Medulla oblongata (tissue), 1 donor: ENCODE data around the gene SFXN5.
"Not testable (repeated sequence)": the region's sequence is repeated elsewhere in the genome, so short reads cannot be mapped to it uniquely, and the experiment has no call there.

ENCODE experiments used
- DNase-seq: peaks from one replicate; pipeline ENCODE4 v3.0.0-alpha.2; 2015; ENCODE audit errors: extremely low spot score

Gene SFXN5, protein sequence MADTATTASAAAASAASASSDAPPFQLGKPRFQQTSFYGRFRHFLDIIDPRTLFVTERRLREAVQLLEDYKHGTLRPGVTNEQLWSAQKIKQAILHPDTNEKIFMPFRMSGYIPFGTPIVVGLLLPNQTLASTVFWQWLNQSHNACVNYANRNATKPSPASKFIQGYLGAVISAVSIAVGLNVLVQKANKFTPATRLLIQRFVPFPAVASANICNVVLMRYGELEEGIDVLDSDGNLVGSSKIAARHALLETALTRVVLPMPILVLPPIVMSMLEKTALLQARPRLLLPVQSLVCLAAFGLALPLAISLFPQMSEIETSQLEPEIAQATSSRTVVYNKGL

GRCh38 chr2:73071360-73072128 lies at the start of gene SFXN5:
TSS of gene SFXN5 (minus strand) at chr2:73071712. CDS start at chr2:73071705, 7 bp downstream.
- peak; percentile 98 for DNase-seq

GRCh38 chr2:73119611-73120239 lies 48.2 kb upstream of the SFXN5 start:
- not testable (repeated sequence) for DNase-seq

- no peak for DNase-seq
These were observed 45.9 kb upstream of the SFXN5 start for GRCh38 chr2:73117441-73117840.

DNA sequence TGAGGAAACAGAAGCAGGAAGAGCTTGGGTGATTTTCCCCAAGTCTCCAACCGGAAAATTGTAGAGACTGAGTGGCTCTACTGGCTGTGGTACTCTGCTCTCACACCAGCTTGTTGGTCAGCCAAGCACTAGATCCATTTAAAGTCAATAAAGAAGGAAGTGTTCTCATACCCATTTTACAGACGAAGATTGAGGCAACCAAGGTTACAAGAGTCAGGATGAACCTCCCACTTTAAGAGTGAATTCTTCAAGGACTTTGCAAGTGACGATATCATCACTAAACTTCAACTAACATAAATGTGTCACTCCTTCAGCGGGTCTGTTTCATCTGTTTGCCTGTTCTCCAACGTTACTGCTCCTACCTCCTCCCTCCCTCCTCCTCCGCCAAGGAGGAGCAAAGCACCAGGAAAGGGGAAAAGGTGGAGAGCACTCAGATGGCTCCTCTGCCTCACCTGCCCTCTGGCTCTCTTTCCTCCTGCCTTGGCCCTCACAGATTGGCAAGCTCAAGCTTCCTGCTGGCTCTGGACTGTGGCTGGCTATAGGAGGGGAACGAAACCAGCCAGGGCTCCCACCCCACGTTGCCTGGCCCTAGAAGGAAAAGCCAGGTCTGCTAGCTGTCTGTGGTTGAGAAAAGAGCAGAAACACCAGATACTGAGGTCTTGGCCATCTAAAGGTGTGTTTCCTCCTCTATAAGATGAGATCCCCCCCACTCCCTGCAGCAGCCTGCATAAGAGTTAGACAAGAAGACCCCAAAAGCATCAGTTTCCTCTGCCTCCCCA lies 44.9 kb upstream of the SFXN5 start:
- no peak for DNase-seq

GRCh38 chr2:73114273-73114867 lies 42.9 kb upstream of the SFXN5 start:
- no peak for DNase-seq

DNA sequence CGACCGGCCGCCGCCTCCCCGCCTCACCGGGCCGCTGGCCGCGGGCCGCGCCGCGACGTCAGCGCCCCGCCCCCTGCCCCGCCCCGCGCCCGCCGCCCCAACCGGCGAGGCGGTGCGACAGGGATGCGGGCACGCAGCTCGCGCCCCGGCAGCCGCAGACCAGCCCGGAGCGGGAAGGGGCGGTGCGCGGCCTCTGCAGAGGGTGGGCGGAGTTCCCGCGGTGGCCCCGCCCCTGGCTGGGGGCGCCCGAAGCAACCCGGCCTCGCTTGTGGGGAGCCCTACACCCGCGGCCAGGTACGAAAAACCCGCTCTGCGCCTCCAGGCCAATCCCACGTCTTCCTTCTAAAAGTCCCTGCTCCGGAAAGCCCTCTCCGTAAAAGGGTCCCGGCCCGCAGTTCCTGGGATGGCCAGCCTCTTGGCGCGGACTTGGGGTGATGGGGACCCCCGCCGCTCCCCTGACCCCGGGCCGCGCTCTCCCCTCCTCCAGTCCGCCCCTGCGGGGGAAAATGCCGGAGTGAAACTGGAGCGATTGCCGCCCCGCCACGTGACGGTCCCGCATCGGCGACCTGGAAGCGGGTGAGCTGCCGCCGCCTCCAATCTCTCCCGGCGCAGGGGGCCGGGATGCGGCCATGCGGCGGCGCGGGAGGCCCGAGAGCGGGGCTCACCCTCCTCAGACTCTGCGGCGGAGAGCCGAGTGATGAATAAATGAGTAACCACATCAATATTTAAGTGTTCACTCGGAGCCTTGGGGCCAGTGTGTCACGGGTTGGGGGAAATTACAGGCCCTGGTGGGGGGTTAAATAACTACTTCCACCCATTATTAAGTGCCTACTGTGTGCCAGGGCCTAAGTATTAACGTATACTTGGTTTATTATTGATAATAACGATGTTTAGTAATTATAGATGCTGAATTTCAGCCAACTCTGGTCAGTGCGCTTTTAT lies 41.7 kb upstream of the SFXN5 start, which contains the start of gene RAB11FIP5:
RAB11FIP5 (minus strand) TSS at position 36 of the 942 bp plus-strand sequence. CDS start 171 bp downstream, outside the sequence.
- DNase-seq: peak; percentile 64

GRCh38 chr2:73112026-73112912 lies 40.8 kb upstream of the SFXN5 start:
- no peak for DNase-seq

DNA sequence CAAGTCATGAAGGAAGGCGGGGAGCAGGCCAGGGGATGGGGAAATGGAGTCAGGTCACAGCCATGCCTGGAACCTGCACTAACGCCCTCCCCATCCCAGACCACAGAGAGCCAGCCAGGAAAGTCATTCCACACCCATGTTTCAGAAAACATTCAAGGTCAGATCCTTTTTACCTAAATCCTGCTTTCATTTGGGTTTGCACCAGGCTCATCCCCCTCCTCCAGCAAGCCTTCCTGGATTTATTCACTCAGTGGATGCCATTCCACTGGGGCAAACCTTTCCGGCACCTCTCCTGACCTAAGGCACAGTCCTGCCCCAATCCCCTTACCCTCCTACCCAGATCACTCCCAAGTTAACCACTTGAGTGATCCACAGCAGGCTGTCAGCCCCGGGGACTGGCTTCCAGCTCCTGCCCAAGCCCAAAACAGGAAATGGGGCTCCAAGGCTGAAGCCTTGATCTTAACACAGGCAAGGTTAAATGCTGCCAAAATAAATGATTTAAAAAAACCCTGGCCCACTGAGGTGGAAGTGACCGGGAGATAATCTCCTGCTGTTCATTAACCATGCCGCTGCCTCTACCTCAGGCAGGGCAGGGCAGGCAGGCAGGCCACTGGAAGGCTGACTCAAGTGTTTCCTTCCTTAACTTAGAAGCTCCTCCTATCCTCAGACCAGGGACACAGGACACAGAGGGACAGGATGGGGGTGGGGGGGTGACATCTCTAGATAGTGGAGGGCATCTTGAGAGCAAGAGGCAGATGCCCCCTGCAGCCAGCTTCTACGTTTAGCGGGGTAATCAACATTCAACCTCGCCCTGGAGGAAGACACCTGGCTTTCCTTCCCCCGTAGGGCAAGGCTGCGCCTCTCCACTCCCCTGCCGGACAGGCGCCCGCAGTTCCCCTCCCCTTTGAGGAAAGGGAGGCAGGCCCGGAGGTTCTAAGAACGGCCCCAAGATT lies 39.8 kb upstream of the SFXN5 start:
- no peak for DNase-seq

DNA sequence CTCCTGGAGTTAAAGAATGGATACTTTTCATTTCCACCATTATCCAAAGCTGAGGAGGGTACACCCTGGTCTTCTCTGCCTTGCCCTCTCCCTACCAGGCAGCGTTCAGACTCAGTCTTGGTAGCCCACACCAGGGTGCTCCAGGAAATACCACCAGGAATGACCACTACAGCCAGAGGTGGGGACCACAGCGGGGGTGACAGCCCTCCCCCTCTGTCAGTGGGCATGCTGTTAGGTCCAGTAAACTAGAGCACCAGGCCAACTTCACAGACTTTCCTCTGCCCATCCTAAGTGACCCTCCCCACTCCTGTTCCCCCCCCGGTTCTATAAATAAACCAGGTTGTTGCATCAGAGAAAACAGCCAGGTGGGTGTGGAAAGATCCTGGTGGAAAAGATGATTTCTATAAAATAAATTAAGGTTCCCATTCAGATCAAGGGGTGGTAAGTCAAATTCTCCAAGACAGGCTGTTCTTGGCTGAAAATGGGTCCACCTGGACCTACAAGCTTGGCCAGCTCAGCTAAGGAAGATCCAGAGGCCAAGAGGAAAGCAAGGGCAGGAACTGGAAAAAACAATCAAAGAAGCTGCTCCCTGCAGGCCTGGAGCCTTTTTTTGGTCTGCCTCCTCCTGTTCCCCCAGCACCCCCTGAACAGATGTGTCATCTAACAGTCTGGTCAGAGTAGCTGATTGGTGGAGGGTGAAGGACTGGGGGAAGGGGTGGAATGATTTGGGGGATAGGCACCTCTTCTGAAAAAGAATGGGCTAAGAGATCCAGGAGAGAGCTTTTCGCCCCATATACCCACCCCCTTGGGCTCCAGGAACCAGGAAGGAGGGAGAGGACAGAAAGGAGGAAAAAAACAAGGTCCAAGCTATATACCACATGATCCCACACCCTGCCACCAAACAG lies 38.9 kb upstream of the SFXN5 start:
- DNase-seq: no peak

GRCh38 chr2:73109431-73110167 lies 38.1 kb upstream of the SFXN5 start:
- DNase-seq: no peak

DNA sequence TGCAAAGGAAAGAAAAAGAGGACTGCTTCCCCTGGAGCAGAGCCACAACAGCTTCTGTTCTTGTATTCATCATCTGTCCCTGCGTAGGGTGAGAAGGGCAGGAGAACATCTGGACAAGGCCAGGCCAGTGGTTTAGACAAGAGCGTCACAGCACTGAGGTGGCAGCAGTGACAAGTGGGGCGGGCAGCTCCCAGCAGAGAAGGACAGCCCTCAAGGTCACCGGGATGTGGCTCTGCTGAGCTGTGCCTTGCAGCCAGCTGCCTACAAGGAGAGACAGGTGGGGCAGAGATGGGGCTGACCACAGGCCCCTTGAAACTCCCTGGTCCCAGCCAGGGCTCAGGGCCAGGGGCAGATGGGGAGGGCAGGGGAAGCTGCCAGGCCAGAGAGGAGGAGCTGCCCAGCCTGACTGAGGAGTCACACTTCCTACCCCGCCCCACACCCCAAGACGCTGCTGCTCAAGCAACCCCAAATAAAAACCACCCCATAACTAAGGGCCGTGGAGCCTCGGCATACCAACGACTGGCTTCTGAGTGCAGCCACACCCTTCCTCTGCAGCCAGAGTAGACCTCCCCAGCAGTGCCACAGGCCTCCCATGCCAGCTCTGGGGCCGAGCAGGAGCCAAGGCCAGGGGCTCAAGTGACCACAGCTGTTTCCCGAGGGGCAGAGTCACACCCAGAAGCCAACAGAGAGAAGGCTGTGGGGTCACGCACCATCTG lies 35.9 kb upstream of the SFXN5 start:
- DNase-seq: no peak

DNA sequence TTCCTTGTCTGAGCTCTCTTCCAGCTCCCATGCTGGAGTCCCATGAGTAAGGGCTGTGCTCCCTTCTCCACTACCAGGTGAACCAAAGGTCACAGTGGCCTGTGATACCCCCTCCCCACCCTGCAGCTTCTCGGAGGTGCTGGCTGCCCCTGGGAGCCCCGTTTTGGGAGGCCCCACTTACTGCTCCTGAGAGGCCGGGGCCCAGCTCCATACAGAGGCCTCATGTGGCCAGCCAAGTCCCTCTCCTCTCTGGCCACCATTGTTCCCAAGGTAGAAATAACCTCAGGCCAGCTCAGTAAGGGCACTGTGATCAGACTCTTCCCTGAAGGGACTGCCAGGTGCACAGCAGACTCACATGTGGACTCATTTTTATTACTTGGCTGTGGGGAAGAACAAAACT lies 35.3 kb upstream of the SFXN5 start:
- no peak for DNase-seq

DNA sequence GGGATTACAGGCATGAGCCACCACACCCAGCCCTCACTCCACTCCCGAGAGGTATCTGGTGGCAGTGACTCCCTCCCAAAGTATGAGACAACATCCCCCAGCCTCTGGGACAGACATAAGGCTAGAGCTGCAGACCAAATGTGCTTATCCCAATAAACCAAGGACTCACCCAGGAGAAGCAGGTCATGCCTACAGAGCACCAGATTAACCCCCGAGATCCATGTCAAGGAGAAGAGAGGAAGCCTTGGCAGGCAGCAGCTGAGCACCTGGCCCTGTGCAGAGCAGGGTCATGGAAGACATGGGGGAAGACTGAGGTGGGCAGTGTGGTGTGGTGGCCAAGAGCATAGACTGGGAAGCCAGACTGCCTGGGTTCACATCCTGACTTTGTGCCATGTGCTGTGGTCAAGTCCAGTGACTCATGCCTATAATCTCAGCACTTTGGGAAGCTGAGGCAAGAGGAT lies 34.0 kb upstream of the SFXN5 start:
- no peak for DNase-seq

DNA sequence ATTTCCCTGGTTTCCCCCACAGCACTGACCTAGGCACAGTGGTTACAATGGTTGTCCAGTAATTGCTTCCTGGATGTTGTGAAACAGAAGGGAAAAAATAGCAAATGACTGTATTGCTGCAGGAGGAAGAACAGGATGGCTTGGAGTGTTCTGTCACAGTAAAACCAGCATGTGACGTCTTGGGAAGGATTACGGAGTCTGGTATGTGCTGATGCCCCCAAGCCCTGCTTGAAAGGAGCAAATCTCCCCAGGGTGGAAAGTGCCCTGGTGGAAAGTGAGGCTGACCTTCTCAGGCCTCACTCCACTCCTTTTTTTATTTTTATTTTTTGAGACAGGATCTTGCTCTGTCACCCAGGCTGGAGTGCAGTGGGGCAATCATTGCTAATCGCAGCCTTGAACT lies 33.4 kb upstream of the SFXN5 start:
- DNase-seq: no peak

DNA sequence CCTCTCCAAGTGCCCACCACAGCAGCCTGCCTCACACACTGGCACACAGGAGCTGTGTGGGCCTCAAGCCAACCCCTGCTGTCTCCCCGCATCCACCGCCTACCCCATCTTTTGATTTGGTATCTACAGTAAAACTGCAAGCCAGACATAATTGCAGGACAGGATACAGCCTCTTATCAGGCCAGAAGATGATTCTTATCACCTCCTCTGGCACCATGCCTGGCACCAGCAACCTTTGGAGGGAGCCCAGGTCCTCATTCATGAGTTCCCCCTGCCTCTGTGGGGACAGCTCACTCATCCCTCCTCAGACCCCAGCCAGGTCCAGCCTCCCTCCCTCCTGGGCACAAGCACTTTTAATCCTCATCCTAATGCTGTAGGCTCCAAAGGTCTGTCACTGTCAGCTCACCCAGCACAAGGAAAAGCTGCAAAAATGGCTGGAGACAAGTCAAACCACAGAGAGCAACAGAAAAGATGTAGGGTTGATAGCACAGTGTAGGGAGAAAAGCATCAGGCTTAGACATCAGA lies 31.6 kb upstream of the SFXN5 start:
- no peak for DNase-seq
